T-helper 2 cell treated with Interferon-gamma antibody and Interleukin-4, amounts not matched to agents 5 μg/mL and 100 μg/mL, for 36 hours (primary cell): Measurements from ENCODE around the gene LUC7L3.
"Not testable (repeated sequence)": the region's sequence is repeated elsewhere in the genome, so short reads cannot be mapped to it uniquely, and the experiment has no call there.

Experiments
- DNase-seq: peaks from one replicate; pipeline ENCODE4 v3.0.0; 2021; ENCODE audit warnings: low spot score
- H3K27ac Mint-ChIP-seq: one replicate; pipeline ENCODE4 v1.8.0; 2021; ENCODE audit warnings: mild to moderate bottlenecking, mixed read lengths
- H3K27me3 Mint-ChIP-seq: one replicate; pipeline ENCODE4 v1.8.0; 2021; ENCODE audit warnings: low read depth, mixed read lengths
- H3K36me3 Mint-ChIP-seq: one replicate; pipeline ENCODE4 v1.8.0; 2021; ENCODE audit warnings: low read depth, mixed read lengths
- H3K4me1 Mint-ChIP-seq: one replicate; pipeline ENCODE4 v1.8.0; 2021; ENCODE audit warnings: low read depth, mixed read lengths
- H3K4me3 Mint-ChIP-seq: one replicate; pipeline ENCODE4 v1.8.0; 2022; ENCODE audit warnings: mild to moderate bottlenecking, moderate library complexity, mixed read lengths
- H3K9me3 Mint-ChIP-seq: one replicate; pipeline ENCODE4 v1.8.0; 2021; ENCODE audit warnings: mixed read lengths

Gene LUC7L3

DNA sequence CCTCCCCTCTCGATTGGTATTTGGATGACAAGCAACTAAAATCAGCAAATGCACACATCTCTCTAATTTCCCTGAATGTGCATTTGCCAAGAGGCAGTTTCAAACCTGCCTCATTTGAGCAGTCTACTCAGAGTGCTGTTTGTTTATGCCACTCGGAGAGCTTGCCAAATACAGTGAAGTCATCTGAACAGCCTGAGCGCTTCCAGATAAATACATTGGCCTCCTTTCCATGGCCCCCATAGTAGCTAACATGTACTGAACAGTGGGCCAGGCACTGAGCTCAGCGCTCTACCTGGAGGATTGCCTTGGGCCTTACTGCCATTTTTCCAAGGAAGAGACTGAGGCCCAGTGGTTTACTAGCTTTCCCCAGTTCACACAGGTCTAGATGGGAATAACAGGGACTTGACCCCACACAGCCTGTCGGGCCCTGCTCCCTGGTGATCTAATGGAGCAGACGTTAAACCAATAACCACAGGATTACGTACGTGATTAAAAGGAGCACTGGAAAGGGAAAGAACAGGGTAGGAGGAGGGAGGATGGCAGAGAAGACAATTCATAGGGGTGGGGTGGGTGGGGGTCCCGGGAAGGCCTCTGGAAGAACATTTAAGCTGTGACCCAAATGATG is 66.7 kb downstream of the LUC7L3 start:
- Mint-ChIP-seq H3K27me3 (peaks cover 45% of the 10 kb centered on the region), H3K4me1 (peaks cover 5% of the 10 kb centered on the region), H3K9me3 (no peaks in the 10 kb centered on the region), H3K4me3 (no peak overlapping the region), H3K27ac (no peak overlapping the region), H3K36me3 (no peaks in the 10 kb centered on the region)
- DNase-seq: no peak

GRCh38 chr17:50787106-50787505 is 67.7 kb downstream of the LUC7L3 start:
- Mint-ChIP-seq H3K27me3 (peaks cover 47% of the 10 kb centered on the region), H3K27ac (no peak overlapping the region), H3K4me3 (no peak overlapping the region), H3K36me3 (no peaks in the 10 kb centered on the region), H3K4me1 (peaks cover 5% of the 10 kb centered on the region), H3K9me3 (no peaks in the 10 kb centered on the region)
- no peak for DNase-seq

- Mint-ChIP-seq H3K9me3 (no peaks in the 10 kb centered on the region), H3K4me1 (peaks cover 5% of the 10 kb centered on the region), H3K27ac (no peak overlapping the region), H3K4me3 (no peak overlapping the region), H3K27me3 (peaks cover 27% of the 10 kb centered on the region), H3K36me3 (no peaks in the 10 kb centered on the region)
- no peak for DNase-seq
Observed at GRCh38 chr17:50790618-50791017, 71.2 kb downstream of the LUC7L3 start.

- Mint-ChIP-seq H3K9me3 (no peaks in the 10 kb centered on the region), H3K27me3 (peaks cover 22% of the 10 kb centered on the region), H3K36me3 (no peaks in the 10 kb centered on the region), H3K4me1 (peaks cover 5% of the 10 kb centered on the region), H3K4me3 (no peak overlapping the region), H3K27ac (no peak overlapping the region)
- no peak for DNase-seq
Observed at GRCh38 chr17:50792132-50792531, 72.7 kb downstream of the LUC7L3 start.

DNA sequence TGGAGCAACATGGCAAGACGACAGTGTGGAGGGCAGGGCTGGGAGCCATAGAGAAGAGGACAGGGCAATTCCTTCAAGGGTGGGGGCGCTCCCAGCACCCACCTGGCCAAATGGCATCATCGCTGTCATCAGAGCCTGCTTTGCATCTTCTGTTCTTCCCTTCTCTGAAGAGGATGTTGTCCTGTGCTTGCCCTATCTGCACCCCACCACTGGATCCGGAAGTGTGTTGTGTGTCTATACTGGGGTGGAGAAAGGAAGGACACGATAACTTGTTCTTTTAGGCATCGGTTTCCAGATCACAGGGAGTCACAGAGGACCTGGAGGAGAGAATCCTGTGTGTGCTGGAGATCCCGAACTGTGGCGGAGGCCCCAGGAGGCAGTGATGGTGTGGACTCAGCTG is 73.6 kb downstream of the LUC7L3 start:
- H3K27ac Mint-ChIP-seq: no peak overlapping the region
- no peaks in the 10 kb centered on the region for H3K9me3 Mint-ChIP-seq
- no peak overlapping the region for H3K4me3 Mint-ChIP-seq
- no peak for DNase-seq
- H3K4me1 Mint-ChIP-seq: peaks cover 1% of the 10 kb centered on the region
- H3K36me3 Mint-ChIP-seq: no peaks in the 10 kb centered on the region
- H3K27me3 Mint-ChIP-seq: peaks cover 20% of the 10 kb centered on the region

- Mint-ChIP-seq H3K4me1 (no peaks in the 10 kb centered on the region), H3K36me3 (no peaks in the 10 kb centered on the region), H3K27me3 (peaks cover 14% of the 10 kb centered on the region), H3K9me3 (no peaks in the 10 kb centered on the region), H3K4me3 (no peak overlapping the region), H3K27ac (no peak overlapping the region)
- DNase-seq: no peak
Observed at GRCh38 chr17:50794361-50794760, 75.0 kb downstream of the LUC7L3 start.

- Mint-ChIP-seq H3K36me3 (no peaks in the 10 kb centered on the region), H3K27ac (no peak overlapping the region), H3K27me3 (peaks cover 5% of the 10 kb centered on the region), H3K4me1 (no peaks in the 10 kb centered on the region), H3K4me3 (no peak overlapping the region), H3K9me3 (no peaks in the 10 kb centered on the region)
- DNase-seq: no peak
Observed at GRCh38 chr17:50797135-50797810, 77.9 kb downstream of the LUC7L3 start.

DNA sequence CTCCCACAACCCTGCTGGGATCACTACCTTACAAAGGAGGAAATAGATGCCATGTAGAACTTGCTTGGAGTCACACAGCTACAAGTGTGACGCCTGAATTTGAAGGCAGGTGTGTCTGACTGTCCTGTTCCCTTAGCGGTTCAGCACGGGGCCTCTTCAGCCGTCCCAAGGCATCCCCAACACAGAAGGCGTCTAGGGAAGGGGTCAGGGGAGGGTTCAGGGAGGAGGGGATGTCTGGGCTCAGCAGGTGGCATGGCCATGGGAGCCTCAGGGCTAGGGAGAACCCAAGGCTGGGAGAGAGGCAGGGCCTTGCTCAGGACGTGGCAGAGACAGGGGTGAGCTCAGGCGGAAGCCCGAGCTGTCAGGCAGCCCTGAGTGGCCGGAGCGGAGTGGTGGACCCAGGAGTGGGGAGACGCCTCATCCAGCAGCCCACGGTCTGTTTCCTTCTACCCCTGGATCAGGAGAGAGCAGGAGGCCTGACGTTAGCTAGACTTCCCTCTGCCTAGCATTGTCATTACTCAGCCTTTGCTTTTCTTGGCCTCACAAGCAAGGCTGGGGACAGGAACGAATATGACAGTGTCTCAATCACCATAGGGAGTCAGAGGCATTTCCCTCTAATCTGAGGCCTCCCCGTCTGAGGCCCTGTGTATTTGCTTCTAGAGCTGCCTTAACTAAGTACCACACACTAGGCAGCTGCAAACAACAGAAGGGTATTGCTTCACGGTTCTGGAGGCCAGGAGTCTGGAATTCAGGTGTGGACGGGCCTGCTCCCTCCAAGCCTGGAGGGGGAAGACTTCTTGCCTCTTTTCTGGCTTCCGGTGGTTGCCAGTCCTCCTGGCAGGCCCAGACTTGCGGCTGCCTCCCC is 79.3 kb downstream of the LUC7L3 start:
- H3K27me3 Mint-ChIP-seq: peaks cover 5% of the 10 kb centered on the region
- H3K9me3 Mint-ChIP-seq: no peaks in the 10 kb centered on the region
- no peaks in the 10 kb centered on the region for H3K36me3 Mint-ChIP-seq
- no peaks in the 10 kb centered on the region for H3K4me1 Mint-ChIP-seq
- H3K4me3 Mint-ChIP-seq: no peak overlapping the region
- DNase-seq: no peak
- no peak overlapping the region for H3K27ac Mint-ChIP-seq

DNA sequence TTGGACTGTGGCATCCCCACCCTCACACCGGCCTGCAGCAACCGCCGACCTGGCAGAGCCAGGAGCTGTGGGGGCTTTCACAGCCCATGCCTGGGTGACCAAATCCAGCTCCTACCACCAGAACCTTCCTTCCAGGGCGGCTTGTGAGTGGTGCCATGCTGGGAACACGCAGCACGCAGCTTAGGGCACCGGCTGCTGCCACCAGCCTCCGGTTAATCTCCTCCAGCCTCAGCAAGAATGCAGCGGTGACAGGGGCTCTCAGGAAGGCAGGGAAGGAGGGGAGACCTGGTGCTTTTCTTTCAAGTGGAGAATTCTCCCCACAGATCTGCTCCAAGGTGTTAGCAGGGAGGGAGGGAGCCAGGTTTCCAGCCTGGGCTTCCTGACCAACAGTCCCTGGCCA is 80.2 kb downstream of the LUC7L3 start:
- no peak overlapping the region for H3K4me3 Mint-ChIP-seq
- no peaks in the 10 kb centered on the region for H3K4me1 Mint-ChIP-seq
- no peak overlapping the region for H3K27ac Mint-ChIP-seq
- H3K27me3 Mint-ChIP-seq: peaks cover 5% of the 10 kb centered on the region
- no peak for DNase-seq
- H3K9me3 Mint-ChIP-seq: no peaks in the 10 kb centered on the region
- no peaks in the 10 kb centered on the region for H3K36me3 Mint-ChIP-seq

- no peaks in the 10 kb centered on the region for H3K36me3 Mint-ChIP-seq
- no peaks in the 10 kb centered on the region for H3K4me1 Mint-ChIP-seq
- H3K4me3 Mint-ChIP-seq: no peak overlapping the region
- DNase-seq: no peak
- H3K9me3 Mint-ChIP-seq: no peaks in the 10 kb centered on the region
- no peak overlapping the region for H3K27ac Mint-ChIP-seq
- peaks cover 5% of the 10 kb centered on the region for H3K27me3 Mint-ChIP-seq
Observed at GRCh38 chr17:50800196-50800700, 80.8 kb downstream of the LUC7L3 start.

- Mint-ChIP-seq H3K4me3 (no peak overlapping the region), H3K4me1 (no peaks in the 10 kb centered on the region), H3K27me3 (peaks cover 5% of the 10 kb centered on the region), H3K27ac (no peak overlapping the region), H3K36me3 (no peaks in the 10 kb centered on the region), H3K9me3 (no peaks in the 10 kb centered on the region)
- no peak for DNase-seq
Observed at GRCh38 chr17:50802609-50803571, 83.5 kb downstream of the LUC7L3 start.

DNA sequence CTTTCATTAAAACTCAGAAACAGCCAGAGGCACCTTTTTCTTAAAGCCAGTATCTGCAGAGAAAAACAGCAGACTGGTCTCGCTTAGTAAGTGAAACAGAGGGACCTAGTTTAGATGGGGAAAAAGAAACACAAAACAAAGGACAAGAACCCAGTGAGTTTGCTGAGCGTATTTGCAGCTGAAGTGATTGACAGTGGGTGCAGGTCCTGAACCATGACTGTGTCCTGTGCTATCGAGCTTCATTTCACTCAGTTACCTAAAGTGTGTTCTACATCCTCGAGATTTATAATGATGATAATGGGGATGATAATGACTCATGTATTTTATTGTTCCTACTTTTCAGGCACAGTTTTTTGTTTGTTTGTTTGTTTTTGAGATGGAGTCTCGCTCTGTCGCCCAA is 84.3 kb downstream of the LUC7L3 start:
- no peak for DNase-seq
- no peaks in the 10 kb centered on the region for H3K9me3 Mint-ChIP-seq
- H3K27me3 Mint-ChIP-seq: peaks cover 5% of the 10 kb centered on the region
- no peak overlapping the region for H3K27ac Mint-ChIP-seq
- H3K4me1 Mint-ChIP-seq: no peaks in the 10 kb centered on the region
- no peak overlapping the region for H3K4me3 Mint-ChIP-seq
- no peaks in the 10 kb centered on the region for H3K36me3 Mint-ChIP-seq

- H3K4me3 Mint-ChIP-seq, H3K36me3 Mint-ChIP-seq, H3K9me3 Mint-ChIP-seq: not testable (repeated sequence)
Observed at GRCh38 chr17:50804749-50805475, 85.5 kb downstream of the LUC7L3 start.

More at GRCh38 chr17:50804749-50805475, 85.5 kb downstream of the LUC7L3 start:
- H3K27me3 Mint-ChIP-seq, DNase-seq, H3K4me1 Mint-ChIP-seq, H3K27ac Mint-ChIP-seq: not testable (repeated sequence)
